Calu3 (cell line): ENCODE results near the gene CDKN2AIPNL. TPM values are rescaled to one million over a fixed set of nuclear protein-coding genes. Genes with fewer than 3 reads are reported as not detected.

Experiments used
- BruUV-seq: library from RNA; stranded (reverse); fragments of 400-500 nt; replicated peaks from 2 replicates; lab custom pipeline; 2021; lab: Mats Ljungman, UMichigan
- CTCF ChIA-PET: fragments of 300-600 bp; sonication (Branson Sonifier 250); formaldehyde crosslinking; loops from one replicate; lab custom pipeline; 2022; ENCODE audit warnings: antibody characterized with exemption; lab: Charles Lee
- DNase-seq: peaks from one replicate; pipeline ENCODE4 v3.0.0; 2022
- H3K27ac Mint-ChIP-seq: one replicate; pipeline ENCODE4 v1.8.0; 2022; ENCODE audit warnings: mixed read lengths; ENCODE audit not compliant: unreplicated experiment
- H3K27me3 Mint-ChIP-seq: one replicate; pipeline ENCODE4 v1.8.0; 2022; ENCODE audit warnings: mixed read lengths; ENCODE audit not compliant: unreplicated experiment
- H3K36me3 Mint-ChIP-seq: one replicate; pipeline ENCODE4 v1.8.0; 2022; ENCODE audit warnings: mild to moderate bottlenecking, moderate library complexity, mixed read lengths; ENCODE audit not compliant: insufficient read depth, unreplicated experiment
- H3K4me1 Mint-ChIP-seq: one replicate; pipeline ENCODE4 v1.8.0; 2022; ENCODE audit warnings: mild to moderate bottlenecking, low read depth, mixed read lengths; ENCODE audit not compliant: unreplicated experiment
- H3K4me3 Mint-ChIP-seq: one replicate; pipeline ENCODE4 v1.8.0; 2022; ENCODE audit warnings: mild to moderate bottlenecking, low read depth, moderate library complexity, mixed read lengths; ENCODE audit not compliant: unreplicated experiment
- H3K9me3 Mint-ChIP-seq: one replicate; pipeline ENCODE4 v1.8.0; 2022; ENCODE audit warnings: low read depth, mixed read lengths; ENCODE audit not compliant: unreplicated experiment
- intact Hi-C: fragments of 100-400 bp; cut with micrococcal nuclease; formaldehyde crosslinking; loops from one replicate; pipeline ENCODE4 v1.10.0; 2022; ENCODE audit not compliant: unreplicated experiment
- total RNA-seq: library from RNA; stranded (reverse); gene quantifications from 2 replicates; pipeline ENCODE4 v1.2.3, GENCODE V29; 2022
- TF ChIP-seq, protein P1 (sequence below): fragments of 200-600 bp; IDR thresholded peaks from one replicate; pipeline ENCODE4 v1.8.0; 2022; ENCODE audit warnings: antibody characterized with exemption; ENCODE audit not compliant: unreplicated experiment

Gene CDKN2AIPNL
- total RNA-seq, 1 experiment from 2014 or later: 51.6 TPM

- Mint-ChIP-seq H3K27ac (peak overlapping the region; percentile 100), H3K9me3 (no peaks in the 10 kb centered on the region), H3K36me3 (peaks cover 70% of the 10 kb centered on the region), H3K27me3 (peaks cover 9% of the 10 kb centered on the region), H3K4me3 (peak overlapping the region; percentile 94), H3K4me1 (peaks cover 37% of the 10 kb centered on the region)
- intact Hi-C loops: loop anchor here (5.0 kb wide), 4 partner anchors 68 to 207 kb away; partner anchors contain the start of gene PPP2CA
- TF ChIP-seq, protein P1, sequence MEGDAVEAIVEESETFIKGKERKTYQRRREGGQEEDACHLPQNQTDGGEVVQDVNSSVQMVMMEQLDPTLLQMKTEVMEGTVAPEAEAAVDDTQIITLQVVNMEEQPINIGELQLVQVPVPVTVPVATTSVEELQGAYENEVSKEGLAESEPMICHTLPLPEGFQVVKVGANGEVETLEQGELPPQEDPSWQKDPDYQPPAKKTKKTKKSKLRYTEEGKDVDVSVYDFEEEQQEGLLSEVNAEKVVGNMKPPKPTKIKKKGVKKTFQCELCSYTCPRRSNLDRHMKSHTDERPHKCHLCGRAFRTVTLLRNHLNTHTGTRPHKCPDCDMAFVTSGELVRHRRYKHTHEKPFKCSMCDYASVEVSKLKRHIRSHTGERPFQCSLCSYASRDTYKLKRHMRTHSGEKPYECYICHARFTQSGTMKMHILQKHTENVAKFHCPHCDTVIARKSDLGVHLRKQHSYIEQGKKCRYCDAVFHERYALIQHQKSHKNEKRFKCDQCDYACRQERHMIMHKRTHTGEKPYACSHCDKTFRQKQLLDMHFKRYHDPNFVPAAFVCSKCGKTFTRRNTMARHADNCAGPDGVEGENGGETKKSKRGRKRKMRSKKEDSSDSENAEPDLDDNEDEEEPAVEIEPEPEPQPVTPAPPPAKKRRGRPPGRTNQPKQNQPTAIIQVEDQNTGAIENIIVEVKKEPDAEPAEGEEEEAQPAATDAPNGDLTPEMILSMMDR: no peak
- no peak for DNase-seq
- BruUV-seq: TSS peak; percentile 71
- CTCF ChIA-PET: interaction anchor here (1.7 kb wide), 1 partner anchor 41 kb away, joined by 4 read pairs; the partner anchor contains the start of gene CDKN2AIPNL
Measured at GRCh38 chr5:134370311-134370870, 41.3 kb downstream of the CDKN2AIPNL start.

- Mint-ChIP-seq H3K4me1 (peaks cover 20% of the 10 kb centered on the region), H3K4me3 (no peak overlapping the region), H3K36me3 (peaks cover 22% of the 10 kb centered on the region), H3K27me3 (no peaks in the 10 kb centered on the region), H3K27ac (no peak overlapping the region), H3K9me3 (no peaks in the 10 kb centered on the region)
- BruUV-seq: no TSS peak
- CTCF ChIA-PET: no interaction called here
- TF ChIP-seq, protein P1: no peak
- no peak for DNase-seq
- intact Hi-C loops: no loop called here
Measured at GRCh38 chr5:134365604-134366003, 46.1 kb downstream of the CDKN2AIPNL start.

- Mint-ChIP-seq H3K4me1 (no peaks in the 10 kb centered on the region), H3K27ac (no peak overlapping the region), H3K36me3 (no peaks in the 10 kb centered on the region), H3K9me3 (no peaks in the 10 kb centered on the region), H3K4me3 (no peak overlapping the region), H3K27me3 (no peaks in the 10 kb centered on the region)
- CTCF ChIA-PET: no interaction called here
- intact Hi-C loops: no loop called here
- TF ChIP-seq, protein P1: no peak
- BruUV-seq: no TSS peak
- DNase-seq: no peak
Measured at GRCh38 chr5:134355681-134356080, 56.0 kb downstream of the CDKN2AIPNL start.

Other genes with a start within 250 kb of the CDKN2AIPNL start
- gene SKP1, start 234.9 kb downstream of the CDKN2AIPNL start, total RNA-seq: 380 and 411 TPM in 2 replicates
- gene PPP2CA, start 185.8 kb downstream of the CDKN2AIPNL start, total RNA-seq: 242 and 260 TPM in 2 replicates
- 2.3 and 5.0 TPM in 2 replicates for gene CDKL3, start 44.7 kb downstream of the CDKN2AIPNL start, total RNA-seq
- gene UBE2B, start 40.3 kb downstream of the CDKN2AIPNL start, total RNA-seq: 114 and 132 TPM in 2 replicates
- gene JADE2, start 113.8 kb upstream of the CDKN2AIPNL start, total RNA-seq: 93.4 and 128 TPM in 2 replicates
- gene SAR1B, start 220.9 kb upstream of the CDKN2AIPNL start, total RNA-seq: 86.9 and 95.4 TPM in 2 replicates
- gene SEC24A, start 236.9 kb upstream of the CDKN2AIPNL start, total RNA-seq: 35.2 and 38.4 TPM in 2 replicates